ENCODE measurements around the gene ATP8B4. TPM values are rescaled to one million over a fixed set of nuclear protein-coding genes. Genes with fewer than 3 reads are reported as not detected.
A peak's percentile ranks its signal among the peaks of the same experiment; 100 is the strongest.
"Not testable (repeated sequence)": the region's sequence is repeated elsewhere in the genome, so short reads cannot be mapped to it uniquely, and the experiment has no call there.

The ATP8B4 gene
- total RNA-seq, 2 experiments from 2014 or later, result 69.2 to 98.3 TPM

GRCh38 chr15:50095938-50096821, 22.9 kb downstream of the ATP8B4 start:
- H3K36me3 Mint-ChIP-seq, result peaks cover 56% of the 10 kb centered on the region
- CTCF ChIA-PET, result no interaction called here
- ATAC-seq, result peak; percentile 9
- peaks cover 7% of the 10 kb centered on the region for H3K9me3 Mint-ChIP-seq (ENCODE audit: low read depth)
- H3K4me1 Mint-ChIP-seq, result peaks cover 34% of the 10 kb centered on the region
- no peak overlapping the region for H3K4me3 Mint-ChIP-seq
- DNase-seq, result no peak
- no peaks in the 10 kb centered on the region for H3K27me3 Mint-ChIP-seq
- H3K27ac Mint-ChIP-seq, result peak overlapping the region; percentile 26

GRCh38 chr15:50089386-50089785, 29.6 kb downstream of the ATP8B4 start:
- Mint-ChIP-seq H3K4me1 (peaks cover 33% of the 10 kb centered on the region), H3K27ac (peak overlapping the region; percentile 29), H3K36me3 (peaks cover 50% of the 10 kb centered on the region)
- H3K9me3 Mint-ChIP-seq (ENCODE audit: low read depth); H3K27me3 Mint-ChIP-seq; ATAC-seq; H3K4me3 Mint-ChIP-seq; CTCF ChIA-PET; DNase-seq: not testable (repeated sequence)

- H3K36me3 Mint-ChIP-seq, result peaks cover 42% of the 10 kb centered on the region
- peak overlapping the region; percentile 14 for H3K27ac Mint-ChIP-seq
- peaks cover 2% of the 10 kb centered on the region for H3K9me3 Mint-ChIP-seq (ENCODE audit: low read depth)
- ATAC-seq (no peak), DNase-seq (no peak)
- CTCF ChIA-PET, result no interaction called here
- no peaks in the 10 kb centered on the region for H3K27me3 Mint-ChIP-seq
- peaks cover 45% of the 10 kb centered on the region for H3K4me1 Mint-ChIP-seq
- H3K4me3 Mint-ChIP-seq, result no peak overlapping the region
Observed at GRCh38 chr15:50084932-50085331, 34.1 kb downstream of the ATP8B4 start.

GRCh38 chr15:50083424-50084025, 35.5 kb downstream of the ATP8B4 start:
- ATAC-seq (no peak), DNase-seq (no peak)
- Mint-ChIP-seq H3K4me1 (peaks cover 34% of the 10 kb centered on the region), H3K36me3 (peaks cover 34% of the 10 kb centered on the region), H3K4me3 (no peak overlapping the region), H3K9me3 (ENCODE audit: low read depth) (no peaks in the 10 kb centered on the region), H3K27ac (no peak overlapping the region), H3K27me3 (no peaks in the 10 kb centered on the region)
- CTCF ChIA-PET, result interaction anchor here (1.1 kb wide), 1 partner anchor 9 kb away, joined by 3 read pairs; no protein-coding TSS in a partner anchor

GRCh38 chr15:50082066-50082465, 37.0 kb downstream of the ATP8B4 start:
- H3K9me3 Mint-ChIP-seq (ENCODE audit: low read depth), result no peaks in the 10 kb centered on the region
- no peaks in the 10 kb centered on the region for H3K27me3 Mint-ChIP-seq
- no peak for ATAC-seq
- no peak overlapping the region for H3K4me3 Mint-ChIP-seq
- H3K4me1 Mint-ChIP-seq, result peaks cover 39% of the 10 kb centered on the region
- CTCF ChIA-PET, result interaction anchor here (1.2 to 1.4 kb wide), 2 partner anchors 15 to 56 kb away, joined by 3 read pairs; no protein-coding TSS in a partner anchor
- peaks cover 41% of the 10 kb centered on the region for H3K36me3 Mint-ChIP-seq
- no peak for DNase-seq
- no peak overlapping the region for H3K27ac Mint-ChIP-seq

GRCh38 chr15:50077651-50078050, 41.4 kb downstream of the ATP8B4 start:
- ATAC-seq (no peak), DNase-seq (no peak)
- Mint-ChIP-seq H3K27me3 (no peaks in the 10 kb centered on the region), H3K36me3 (peaks cover 61% of the 10 kb centered on the region), H3K27ac (no peak overlapping the region), H3K9me3 (ENCODE audit: low read depth) (no peaks in the 10 kb centered on the region), H3K4me3 (no peak overlapping the region), H3K4me1 (peaks cover 22% of the 10 kb centered on the region)
- CTCF ChIA-PET, result interaction anchor here (0.7 to 0.8 kb wide), 2 partner anchors 10 kb away, joined by 3 read pairs; no protein-coding TSS in a partner anchor

- DNase-seq, result no peak
- H3K36me3 Mint-ChIP-seq, result peaks cover 63% of the 10 kb centered on the region
- ATAC-seq, result no peak
- H3K4me1 Mint-ChIP-seq, result peaks cover 21% of the 10 kb centered on the region
- no peak overlapping the region for H3K4me3 Mint-ChIP-seq
- H3K27ac Mint-ChIP-seq, result no peak overlapping the region
- CTCF ChIA-PET, result interaction anchor here (0.7 to 0.8 kb wide), 2 partner anchors 10 to 11 kb away, joined by 3 read pairs; no protein-coding TSS in a partner anchor
- no peaks in the 10 kb centered on the region for H3K27me3 Mint-ChIP-seq
- no peaks in the 10 kb centered on the region for H3K9me3 Mint-ChIP-seq (ENCODE audit: low read depth)
Observed at GRCh38 chr15:50077176-50077575, 41.9 kb downstream of the ATP8B4 start.

GRCh38 chr15:50075319-50075718, 43.7 kb downstream of the ATP8B4 start:
- DNase-seq, result no peak
- no peak for ATAC-seq
- CTCF ChIA-PET, result no interaction called here
- Mint-ChIP-seq H3K27ac (no peak overlapping the region), H3K36me3 (peaks cover 70% of the 10 kb centered on the region), H3K4me3 (no peak overlapping the region), H3K4me1 (peaks cover 18% of the 10 kb centered on the region), H3K9me3 (ENCODE audit: low read depth) (no peaks in the 10 kb centered on the region), H3K27me3 (no peaks in the 10 kb centered on the region)

- CTCF ChIA-PET, result interaction anchor here (1.0 kb wide), 1 partner anchor 47 kb away, joined by 3 read pairs; no protein-coding TSS in a partner anchor
- Mint-ChIP-seq H3K27ac (no peak overlapping the region), H3K9me3 (ENCODE audit: low read depth) (no peaks in the 10 kb centered on the region), H3K4me1 (peaks cover 21% of the 10 kb centered on the region), H3K27me3 (no peaks in the 10 kb centered on the region), H3K36me3 (peaks cover 66% of the 10 kb centered on the region), H3K4me3 (no peak overlapping the region)
- ATAC-seq (no peak), DNase-seq (no peak)
Observed at GRCh38 chr15:50071551-50072258, 47.3 kb downstream of the ATP8B4 start.

GRCh38 chr15:50068016-50068415, 51.0 kb downstream of the ATP8B4 start:
- Mint-ChIP-seq H3K27me3 (no peaks in the 10 kb centered on the region), H3K9me3 (ENCODE audit: low read depth) (no peaks in the 10 kb centered on the region), H3K4me1 (peaks cover 45% of the 10 kb centered on the region), H3K27ac (no peak overlapping the region), H3K36me3 (peaks cover 61% of the 10 kb centered on the region), H3K4me3 (no peak overlapping the region)
- ATAC-seq, result no peak
- DNase-seq, result no peak
- CTCF ChIA-PET, result interaction anchor here (1.0 kb wide), 1 partner anchor 14 kb away, joined by 3 read pairs; no protein-coding TSS in a partner anchor

GRCh38 chr15:50067254-50067653, 51.8 kb downstream of the ATP8B4 start:
- Mint-ChIP-seq H3K27me3 (no peaks in the 10 kb centered on the region), H3K9me3 (ENCODE audit: low read depth) (no peaks in the 10 kb centered on the region), H3K4me3 (no peak overlapping the region), H3K4me1 (peaks cover 46% of the 10 kb centered on the region), H3K27ac (peak overlapping the region; percentile 65), H3K36me3 (peaks cover 59% of the 10 kb centered on the region)
- no peak for ATAC-seq
- CTCF ChIA-PET, result interaction anchor here (0.8 to 1.0 kb wide), 2 partner anchors 10 to 14 kb away, joined by 3 read pairs; no protein-coding TSS in a partner anchor
- DNase-seq, result no peak

- CTCF ChIA-PET, result interaction anchor here (0.8 to 1.0 kb wide), 3 partner anchors 9 to 15 kb away, joined by 3 to 4 read pairs (median 3); no protein-coding TSS in a partner anchor
- H3K4me1 Mint-ChIP-seq, result peaks cover 50% of the 10 kb centered on the region
Observed at GRCh38 chr15:50066666-50067065, 52.4 kb downstream of the ATP8B4 start.

GRCh38 chr15:50066202-50066601, 52.8 kb downstream of the ATP8B4 start:
- H3K4me1 Mint-ChIP-seq, result peaks cover 52% of the 10 kb centered on the region
- H3K27ac Mint-ChIP-seq, result peak overlapping the region; percentile 13
- peaks cover 58% of the 10 kb centered on the region for H3K36me3 Mint-ChIP-seq
- ATAC-seq (peak; percentile 83), DNase-seq (peak; percentile 61)
- CTCF ChIA-PET, result interaction anchor here (0.8 kb wide), 1 partner anchor 9 kb away, joined by 4 read pairs; no protein-coding TSS in a partner anchor
- H3K4me3 Mint-ChIP-seq, result no peak overlapping the region
- H3K27me3 Mint-ChIP-seq, result no peaks in the 10 kb centered on the region
- no peaks in the 10 kb centered on the region for H3K9me3 Mint-ChIP-seq (ENCODE audit: low read depth)

More at GRCh38 chr15:50066666-50067065, 52.4 kb downstream of the ATP8B4 start:
- H3K27ac Mint-ChIP-seq, result peak overlapping the region; percentile 65
- peak; percentile 28 for ATAC-seq
- H3K9me3 Mint-ChIP-seq (ENCODE audit: low read depth), result no peaks in the 10 kb centered on the region
- peaks cover 60% of the 10 kb centered on the region for H3K36me3 Mint-ChIP-seq
- no peak for DNase-seq
- H3K4me3 Mint-ChIP-seq, result no peak overlapping the region
- H3K27me3 Mint-ChIP-seq, result no peaks in the 10 kb centered on the region

All from activated CD8-positive, alpha-beta memory T cell treated with anti-CD3 and anti-CD28 coated beads, Interleukin-2, amount 10 ng/mL, durations not matched to agents 7 days and 5 days (primary cell).